GM19455 (cell line): ENCODE results near the gene PMEPA1.
A peak's percentile ranks its signal among the peaks of the same experiment; 100 is the strongest.

ENCODE experiments used
- ATAC-seq: cut with Tn5 transposase; IDR thresholded peaks from one replicate; pipeline ENCODE4 v1.9.1; 2021; ENCODE audit not compliant: unreplicated experiment

The PMEPA1 gene

DNA sequence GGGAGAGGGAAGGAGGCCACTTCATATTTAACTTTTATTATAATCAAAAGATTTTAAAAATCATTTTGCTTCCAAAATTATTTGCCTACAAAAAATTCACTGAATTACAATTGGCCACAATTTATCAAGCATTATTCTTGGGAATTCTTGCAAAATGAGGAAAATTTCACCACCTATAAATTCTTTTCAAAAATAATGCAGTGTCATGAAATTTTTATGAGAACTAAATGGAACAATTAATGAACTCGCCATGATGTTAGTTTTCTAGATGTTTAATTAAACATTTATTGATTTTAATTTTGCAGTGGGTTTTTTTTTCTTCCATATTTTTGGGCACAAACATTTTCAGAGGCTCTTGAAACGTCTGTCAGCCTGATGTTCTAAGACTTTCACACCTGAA is 83.8 kb downstream of the PMEPA1 start:
- ATAC-seq = no peak

DNA sequence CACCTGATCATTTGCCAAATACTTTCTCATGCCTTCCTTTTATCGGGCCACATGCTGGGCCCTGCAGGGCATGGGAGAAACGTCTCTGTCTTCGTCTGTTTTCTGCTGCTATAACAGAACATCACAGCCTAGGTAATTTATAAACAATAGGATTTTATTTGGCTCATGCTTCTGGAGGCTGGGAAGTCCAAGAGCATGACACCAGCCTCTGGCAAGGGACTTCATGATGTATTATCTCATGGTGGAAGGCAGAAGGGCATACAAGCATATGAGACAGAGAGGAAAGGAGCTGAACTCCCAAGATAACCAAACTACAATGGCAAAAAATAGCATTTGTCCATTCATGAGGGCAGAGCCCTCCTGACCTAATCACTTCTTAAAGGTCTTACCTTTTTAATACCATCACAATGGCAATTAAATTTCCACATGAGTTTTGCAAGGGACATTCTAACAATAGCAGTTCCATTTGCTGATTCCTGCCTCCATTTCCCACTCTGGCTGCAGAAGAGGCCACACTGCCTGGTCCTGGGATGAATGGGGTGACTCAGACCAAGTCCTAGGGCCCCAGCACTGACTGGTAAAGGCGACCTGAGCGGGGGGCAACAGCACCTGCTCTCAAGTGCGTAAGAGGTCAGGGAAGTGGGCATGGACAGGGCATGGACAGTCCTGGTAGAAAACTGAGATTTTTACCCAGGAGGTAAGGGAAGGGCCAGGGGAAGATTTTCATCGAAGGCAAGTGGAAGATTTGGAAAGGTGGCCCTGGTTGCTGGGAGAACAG is 84.4 kb downstream of the PMEPA1 start:
- no peak for ATAC-seq

DNA sequence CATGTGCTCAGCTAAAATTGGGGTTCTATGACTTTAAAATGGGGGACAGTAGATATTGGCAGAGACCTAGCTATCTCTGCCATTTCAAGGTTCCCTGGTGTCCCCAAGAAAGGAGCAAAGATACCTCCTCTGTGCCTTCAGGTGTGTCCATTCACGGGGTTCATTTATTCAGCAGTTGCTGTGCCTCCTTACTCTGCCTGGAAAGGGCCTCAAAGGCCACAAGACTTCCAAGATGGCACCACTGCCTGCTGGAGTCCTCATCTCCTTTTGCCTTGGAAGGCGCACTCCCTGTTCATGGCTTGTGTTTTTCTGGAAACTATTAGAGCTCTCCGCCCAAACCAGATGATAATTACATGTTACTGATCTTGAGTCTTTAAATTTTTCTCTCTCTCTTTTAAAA is 85.7 kb downstream of the PMEPA1 start:
- no peak for ATAC-seq

DNA sequence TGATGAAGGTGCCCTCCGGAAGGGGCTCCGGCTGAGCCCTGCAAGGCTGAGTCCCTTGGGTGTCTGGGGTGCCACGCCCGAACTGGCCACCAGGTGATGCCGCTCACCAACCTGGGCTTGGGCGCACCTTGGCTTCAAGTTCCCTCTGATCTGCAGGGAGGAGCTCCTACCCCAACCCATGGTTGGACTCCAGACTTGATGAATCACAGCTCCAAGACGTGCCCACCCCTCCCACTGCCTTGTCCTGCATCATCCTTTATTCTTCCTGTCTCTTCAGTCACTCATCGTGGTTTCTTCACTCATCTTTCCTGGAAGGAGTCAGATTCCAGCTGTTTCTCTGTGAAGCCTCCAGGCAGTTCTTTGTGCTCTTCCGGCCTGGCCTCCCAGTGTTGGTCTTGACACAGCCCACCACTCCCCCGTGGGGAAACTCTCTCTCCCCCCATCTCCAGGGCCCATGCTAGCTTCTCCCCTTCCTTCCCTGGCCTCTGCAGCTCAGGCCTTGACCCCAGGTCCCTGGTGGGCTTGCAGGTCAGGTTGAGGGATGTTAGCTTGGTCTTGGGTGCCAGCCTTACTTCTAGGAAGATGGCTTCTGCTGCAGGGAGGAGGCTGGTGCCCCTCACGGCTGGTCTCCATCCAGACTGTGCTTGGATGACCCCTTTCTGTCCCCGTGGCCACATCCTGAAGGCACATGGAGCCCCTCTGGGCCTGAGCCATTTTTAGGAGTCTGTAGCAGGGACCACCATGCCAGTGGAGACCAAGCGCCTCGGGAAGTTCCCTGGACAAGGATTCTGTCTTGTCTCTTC is 87.0 kb downstream of the PMEPA1 start:
- ATAC-seq = no peak

DNA sequence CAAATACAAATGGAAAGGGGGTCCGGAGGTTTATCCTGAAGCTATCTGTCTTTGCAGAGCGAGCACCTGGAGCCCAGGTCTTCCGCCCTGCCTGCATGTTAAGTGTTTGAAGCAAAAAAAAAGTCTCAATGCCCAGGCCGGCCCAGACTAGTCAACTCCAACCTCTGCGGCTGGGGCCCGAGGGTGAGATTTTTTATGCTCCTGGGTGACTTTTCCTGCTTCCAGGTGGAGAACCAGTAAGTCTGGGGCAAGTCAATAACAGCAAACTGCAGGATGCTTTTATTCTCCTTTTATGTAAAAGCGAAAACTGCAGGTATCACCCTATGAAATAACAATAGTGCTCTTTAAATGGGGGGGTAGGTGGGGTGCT is 87.6 kb downstream of the PMEPA1 start:
- no peak for ATAC-seq

DNA sequence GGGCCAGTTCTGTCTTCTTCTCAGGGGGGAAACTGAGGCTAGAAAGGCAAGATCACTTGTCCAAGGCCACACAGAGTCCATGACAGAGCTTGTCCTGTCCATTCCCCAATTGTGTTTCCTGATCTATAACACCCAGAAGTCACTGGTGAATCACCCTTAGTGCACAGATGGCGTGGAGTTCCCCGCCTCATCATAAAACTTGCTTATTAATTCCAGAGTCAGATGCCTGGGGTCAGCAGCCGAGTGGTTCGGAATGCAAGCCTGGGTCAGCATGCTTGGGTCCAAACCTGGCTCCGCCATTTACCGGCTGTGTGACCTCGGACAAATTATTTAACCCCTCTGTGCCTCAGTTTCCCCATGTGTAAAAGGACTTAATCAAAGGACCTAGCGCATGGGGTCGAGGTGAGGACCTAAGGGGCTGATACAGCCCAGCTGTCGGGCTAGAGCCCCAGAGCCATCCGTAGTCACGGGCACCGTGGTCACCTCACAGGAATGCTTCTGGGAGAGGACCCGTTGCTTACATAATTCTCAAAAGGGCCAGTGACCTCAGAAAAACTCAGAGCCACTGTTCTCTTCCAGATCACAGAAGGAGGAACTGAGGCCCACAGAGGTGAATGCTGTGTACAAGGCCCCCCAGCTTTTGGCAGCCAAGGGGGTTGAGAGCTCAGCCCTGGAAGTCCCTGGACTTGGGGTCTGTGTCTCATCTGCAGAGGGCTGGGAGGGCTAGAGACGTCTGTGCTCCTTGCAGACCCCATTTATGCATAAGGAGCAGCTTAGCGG is 88.2 kb downstream of the PMEPA1 start:
- ATAC-seq = no peak

DNA sequence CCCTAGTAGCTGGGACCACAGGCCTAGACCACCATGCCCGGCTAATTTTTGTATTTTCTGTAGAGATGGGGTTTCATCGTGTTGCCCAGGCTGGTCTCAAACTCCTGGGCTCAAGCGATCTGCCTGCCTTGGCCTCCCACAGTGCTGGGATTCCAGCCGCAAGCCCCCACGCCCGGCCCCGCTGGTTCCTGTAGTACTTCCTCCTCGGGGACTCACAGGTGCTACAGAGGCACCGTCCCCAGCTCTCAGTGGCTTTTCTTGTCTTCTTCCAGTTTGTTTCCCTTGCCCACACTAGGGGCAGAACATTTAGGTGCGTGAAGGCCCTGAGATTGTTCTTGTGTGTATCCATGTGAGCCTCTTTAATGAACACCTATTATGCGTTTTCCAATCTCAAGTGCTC is 88.8 kb downstream of the PMEPA1 start:
- no peak for ATAC-seq

DNA sequence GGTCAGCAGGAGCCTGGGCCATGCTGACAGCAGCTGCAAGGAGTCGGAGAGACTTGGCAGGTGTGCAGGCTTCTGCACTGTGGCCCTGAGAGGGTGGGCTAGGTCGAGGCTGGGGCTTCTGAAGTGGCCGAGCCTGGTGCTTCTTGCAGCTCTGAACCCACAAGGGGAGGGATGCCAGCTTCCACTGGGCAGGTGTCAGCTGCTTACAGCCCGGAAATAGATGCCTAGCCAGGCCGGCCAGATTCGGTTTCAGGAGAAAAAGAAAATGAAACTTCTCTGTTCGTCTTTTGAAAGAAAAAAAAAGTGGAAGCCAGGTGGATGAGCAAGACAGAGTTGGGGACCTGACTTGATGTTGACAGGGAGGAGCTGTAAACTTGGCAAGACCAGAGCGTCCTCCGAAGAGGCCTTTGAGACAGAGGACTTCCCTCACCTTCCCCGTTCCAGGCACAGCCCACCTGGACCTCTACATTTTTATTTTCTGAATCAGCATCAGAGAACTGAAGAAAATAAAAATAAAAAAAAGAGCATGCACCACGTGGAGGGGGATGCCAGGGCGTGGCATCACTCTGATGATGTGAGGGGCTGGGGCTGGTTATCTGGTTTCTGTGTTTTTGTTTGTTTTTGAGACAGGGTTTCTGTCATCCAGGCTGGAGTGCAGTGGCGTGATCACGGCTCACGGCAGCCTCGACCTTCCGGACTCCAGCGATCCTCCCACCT is 89.4 kb downstream of the PMEPA1 start, which contains the start of gene ZBP1:
TSS of gene ZBP1 (minus strand) at position 153 of the 717 bp plus-strand sequence. CDS start at position 22, 131 bp downstream.
- ATAC-seq = peak; percentile 49

DNA sequence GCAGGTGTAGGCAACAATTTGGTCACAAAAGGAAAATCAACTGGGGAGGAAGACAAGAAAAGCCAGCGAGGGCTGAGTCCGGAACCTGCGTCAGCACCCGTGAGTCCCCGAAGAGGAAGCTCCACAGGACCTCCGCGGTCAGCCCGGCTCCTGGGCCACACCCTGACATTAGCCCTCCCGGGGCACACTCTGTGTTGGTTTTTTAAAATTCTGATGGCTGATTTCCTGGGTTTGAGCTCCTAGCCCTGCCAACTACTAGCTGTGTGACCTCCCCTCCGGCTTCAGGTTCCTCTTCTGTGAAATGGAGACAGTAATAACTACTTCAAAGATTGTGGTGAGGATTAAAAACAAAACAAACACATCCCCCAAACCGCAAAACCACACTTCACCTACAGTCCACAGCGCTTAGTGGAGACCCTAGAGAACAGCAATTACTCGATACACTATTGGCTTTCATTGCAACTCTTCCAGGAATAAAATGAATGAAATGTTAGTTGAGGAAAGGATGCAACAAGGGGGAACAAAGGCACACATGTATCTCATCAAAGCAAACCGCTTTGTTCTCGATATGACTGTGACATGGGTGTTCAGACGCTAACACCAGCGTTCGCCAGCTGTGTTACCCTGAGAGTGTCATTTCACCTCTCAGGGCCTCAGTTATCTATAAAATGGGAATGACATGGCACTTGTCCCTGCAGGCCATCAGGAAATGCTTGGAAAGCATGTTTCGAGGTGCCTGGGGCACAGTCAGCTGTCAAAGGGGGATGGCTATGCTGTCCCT is 90.6 kb downstream of the PMEPA1 start:
- peak; percentile 58 for ATAC-seq

DNA sequence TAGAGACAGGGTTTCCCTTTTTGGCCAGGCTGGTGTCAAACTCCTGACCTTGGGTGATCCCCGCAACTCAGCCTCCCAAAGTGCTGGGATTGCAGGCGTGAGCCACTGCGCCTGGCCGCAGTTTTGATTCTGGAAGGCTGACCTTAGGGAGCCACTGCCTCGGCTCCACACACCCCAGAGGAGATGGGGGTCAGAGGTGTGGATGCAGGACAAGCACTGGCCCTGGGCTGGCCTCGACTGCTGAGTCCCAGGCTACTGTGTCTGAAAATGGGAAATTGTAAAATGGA is 91.1 kb downstream of the PMEPA1 start:
- ATAC-seq = no peak

DNA sequence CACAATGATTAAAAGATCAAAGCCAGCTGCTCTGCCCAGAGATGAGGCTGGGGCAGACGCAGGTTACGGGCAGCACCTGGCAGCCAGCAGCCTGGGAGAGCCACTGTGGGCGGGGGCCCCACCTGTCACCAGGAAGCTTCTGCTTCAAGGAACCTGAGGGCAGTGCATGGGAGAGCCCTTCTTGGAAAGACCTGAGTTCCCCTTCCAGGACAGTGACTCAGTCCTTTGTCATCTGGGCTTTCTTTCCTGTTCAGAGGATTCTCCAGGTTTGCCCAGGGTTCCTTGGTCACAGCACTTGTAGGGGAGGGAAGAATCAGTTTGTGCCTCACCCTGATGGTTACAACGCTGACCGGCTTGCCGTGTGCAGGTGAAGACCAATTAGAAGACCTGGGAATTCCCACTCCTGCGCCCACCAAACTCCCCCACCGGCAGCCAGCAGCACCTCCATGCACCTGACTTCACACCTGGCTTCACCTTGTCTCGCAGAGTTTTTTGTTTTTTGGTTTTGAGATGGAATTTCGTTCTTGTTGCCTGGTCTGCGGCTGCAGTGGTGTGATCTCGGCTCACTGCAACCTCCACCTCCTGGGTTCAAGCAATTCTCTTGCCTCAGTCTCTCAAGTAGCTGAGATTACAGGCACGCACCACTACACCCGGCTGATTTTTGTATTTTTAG is 91.6 kb downstream of the PMEPA1 start:
- ATAC-seq = no peak

DNA sequence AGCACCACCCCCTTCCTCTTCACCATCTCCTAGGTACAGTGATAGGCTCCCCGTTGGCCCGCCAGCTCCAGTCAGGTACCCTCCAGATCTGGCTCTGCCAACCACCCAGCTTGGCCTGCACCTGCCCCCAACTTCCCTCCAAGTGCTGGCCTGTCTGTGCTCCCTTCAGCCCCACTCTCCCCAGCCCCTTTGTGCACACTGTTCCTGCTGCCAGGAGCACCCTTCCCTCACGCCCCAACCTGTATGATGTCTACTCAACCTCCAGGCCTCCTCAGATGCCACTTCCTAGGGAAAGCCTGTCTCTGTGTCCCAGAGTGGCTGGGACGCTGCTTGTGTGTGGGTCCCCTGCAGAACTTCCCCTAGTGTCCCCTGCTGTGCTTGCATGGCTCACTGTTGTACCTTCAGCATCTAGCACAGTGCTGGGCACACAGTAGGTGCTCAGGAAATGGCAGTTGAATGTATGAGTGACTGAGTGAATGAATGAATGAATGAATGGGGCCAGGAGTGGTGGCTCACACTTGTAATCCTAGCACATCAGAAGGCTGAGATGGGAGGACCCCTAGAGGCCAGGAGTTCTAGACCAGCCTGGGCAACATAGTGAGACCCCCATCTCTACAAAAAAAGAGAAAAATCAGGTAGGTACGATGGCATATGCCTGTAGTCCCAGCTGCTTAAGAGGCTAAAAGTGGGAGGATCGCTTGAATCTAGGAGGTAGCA is 92.6 kb downstream of the PMEPA1 start:
- ATAC-seq = no peak

DNA sequence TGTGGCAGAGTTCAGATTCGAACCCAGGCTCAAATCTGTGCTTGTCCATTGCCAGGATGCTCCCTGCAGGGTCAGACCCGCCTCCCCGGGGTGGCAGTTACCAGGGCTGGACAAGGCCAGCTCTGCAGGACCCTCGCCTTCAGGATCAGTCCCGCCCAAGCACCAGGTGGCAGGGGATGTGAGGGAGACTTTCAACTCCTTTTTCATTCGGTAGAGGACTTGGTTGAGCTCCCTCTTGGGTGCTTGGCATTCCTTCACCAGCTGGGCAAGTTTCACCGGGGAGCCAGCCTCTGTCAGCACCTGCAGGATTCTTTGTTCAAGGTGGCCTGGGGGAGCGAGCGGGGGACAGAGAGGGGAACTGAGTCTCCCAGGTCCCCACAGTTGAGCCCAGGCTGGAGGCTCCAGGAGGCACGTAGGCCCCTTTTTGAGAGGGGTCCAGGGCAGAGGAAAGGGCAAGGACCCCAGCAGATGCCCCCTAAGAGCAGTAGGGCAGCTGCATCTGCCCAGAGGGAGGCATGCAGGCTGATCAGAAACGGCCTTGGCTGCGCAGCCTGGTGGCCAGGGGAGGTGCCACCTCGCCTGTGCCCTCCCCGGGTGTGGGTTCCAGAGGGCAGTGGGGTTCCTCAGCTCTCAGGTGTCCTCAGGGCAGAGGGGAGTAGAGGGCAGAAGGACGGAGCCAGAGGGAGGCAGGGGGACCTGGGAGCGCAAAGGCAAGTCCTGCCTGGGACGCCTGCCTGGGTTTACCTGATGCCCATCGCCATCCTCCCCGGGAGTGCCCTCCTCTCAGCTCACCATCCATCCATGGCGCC is 93.5 kb downstream of the PMEPA1 start:
- no peak for ATAC-seq

DNA sequence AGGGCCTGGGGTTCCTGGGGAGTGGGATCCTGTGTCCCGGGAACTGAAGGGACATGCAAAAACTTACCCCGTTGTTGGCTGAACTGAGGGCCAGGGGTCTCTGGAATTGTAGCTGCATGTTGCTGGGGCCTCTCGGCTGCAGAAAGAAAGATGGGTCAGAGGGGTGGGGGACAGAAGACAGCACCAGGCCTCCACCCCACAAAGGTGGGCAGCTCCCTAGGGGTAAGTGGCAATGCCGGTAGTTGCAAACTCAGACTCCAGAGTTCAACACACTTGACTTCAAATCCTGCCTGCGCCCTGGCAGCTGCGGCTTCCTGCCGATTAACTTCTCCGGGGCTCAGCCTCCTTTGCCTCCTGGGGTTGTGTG is 94.4 kb downstream of the PMEPA1 start:
- no peak for ATAC-seq

DNA sequence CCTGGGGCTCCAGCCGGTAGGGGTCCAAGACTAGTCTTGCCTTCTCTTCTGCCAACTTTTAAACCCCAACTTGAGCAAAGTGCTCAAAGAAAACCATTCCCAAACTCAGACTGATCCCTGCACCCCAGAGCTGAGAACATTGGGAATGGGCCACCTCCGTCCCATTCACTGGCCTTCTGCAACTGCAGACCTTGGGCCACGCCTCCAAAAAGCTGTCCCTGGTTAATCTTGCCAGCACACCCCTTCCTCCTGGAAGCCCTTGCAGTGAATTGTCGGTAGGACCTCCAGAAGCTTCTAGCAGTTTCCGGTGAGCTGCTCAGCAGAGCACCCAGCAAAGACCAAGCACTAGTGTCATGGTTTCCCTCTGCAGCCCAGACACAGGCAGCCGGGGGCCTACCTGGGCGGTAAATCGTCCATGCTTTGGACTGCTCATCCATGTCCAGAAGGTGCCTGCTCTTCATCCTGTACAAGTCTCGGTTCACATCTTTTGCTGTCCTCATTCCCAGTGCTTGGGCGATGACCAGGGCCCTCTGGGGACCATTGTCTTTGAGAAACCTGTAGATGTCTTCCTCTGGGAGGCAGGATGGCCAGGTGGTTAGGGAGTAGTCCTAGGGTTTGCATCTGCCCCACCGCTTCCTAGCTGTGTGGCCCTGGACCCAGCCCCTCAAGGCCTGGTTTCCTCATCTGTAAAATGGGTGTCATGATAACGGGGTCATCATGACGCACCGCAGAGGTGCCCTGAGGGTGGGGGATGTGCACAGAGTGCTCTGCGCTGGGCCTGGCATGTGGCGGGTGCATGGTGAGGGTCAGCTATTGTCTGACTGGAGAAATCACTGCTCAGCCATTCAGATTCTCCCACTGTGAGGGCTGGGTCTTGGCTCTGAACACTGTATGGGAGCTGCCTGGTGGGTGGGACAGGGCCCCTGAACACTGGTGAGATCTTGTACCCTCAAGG is 95.0 kb downstream of the PMEPA1 start:
- ATAC-seq = no peak

DNA sequence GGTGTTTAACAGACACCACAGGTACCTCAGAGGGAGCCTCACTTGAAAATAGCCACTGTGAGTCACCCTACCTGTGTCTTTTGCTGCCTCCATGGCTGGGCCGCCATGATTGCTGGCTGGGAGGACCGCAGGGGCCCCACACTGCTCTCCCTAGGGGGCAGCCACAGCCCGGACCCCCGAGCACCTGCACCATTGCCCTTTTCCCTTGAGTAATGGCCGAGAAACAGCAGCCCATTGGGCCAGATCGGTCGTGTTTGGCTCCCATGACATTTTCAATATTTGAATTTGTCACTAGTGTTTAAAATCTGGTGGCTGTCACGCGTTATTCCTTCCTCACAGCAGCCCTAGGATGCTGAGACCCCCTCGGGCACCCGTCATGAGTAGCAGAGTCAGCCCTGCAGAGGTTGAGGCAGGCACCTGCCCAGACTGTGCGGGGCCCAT is 96.3 kb downstream of the PMEPA1 start:
- no peak for ATAC-seq

DNA sequence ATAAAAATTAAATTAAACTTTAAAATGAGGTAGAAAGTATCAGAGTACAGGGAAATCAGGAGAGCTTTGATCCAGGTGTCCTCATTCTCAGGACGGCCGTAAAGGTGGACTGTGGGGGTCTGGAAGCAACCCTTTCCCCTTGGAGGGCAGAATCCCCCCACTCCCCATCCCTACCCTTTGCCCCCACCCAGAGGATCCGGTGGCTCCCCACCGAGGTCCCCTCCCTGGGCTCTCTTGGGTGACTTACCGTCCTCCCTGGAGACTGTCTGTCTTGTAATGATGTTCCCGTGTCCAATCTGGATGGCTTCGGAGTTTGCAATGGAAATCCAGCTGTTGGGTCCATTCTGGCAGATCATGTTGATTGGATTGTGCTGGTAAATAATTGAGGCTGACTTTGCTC is 96.9 kb downstream of the PMEPA1 start:
- ATAC-seq = no peak
